Measurements from ENCODE around the gene DDB1. TPM values are rescaled to one million over a fixed set of nuclear protein-coding genes. Genes with fewer than 3 reads are reported as not detected.
A peak's percentile ranks its signal among the peaks of the same experiment; 100 is the strongest.

Gene DDB1
- total and polyA plus RNA-seq, 2 of the 13 experiments (the other 11 are each of a cell fraction or from before 2014, with no cell fraction given): 217 to 266 TPM

DNA sequence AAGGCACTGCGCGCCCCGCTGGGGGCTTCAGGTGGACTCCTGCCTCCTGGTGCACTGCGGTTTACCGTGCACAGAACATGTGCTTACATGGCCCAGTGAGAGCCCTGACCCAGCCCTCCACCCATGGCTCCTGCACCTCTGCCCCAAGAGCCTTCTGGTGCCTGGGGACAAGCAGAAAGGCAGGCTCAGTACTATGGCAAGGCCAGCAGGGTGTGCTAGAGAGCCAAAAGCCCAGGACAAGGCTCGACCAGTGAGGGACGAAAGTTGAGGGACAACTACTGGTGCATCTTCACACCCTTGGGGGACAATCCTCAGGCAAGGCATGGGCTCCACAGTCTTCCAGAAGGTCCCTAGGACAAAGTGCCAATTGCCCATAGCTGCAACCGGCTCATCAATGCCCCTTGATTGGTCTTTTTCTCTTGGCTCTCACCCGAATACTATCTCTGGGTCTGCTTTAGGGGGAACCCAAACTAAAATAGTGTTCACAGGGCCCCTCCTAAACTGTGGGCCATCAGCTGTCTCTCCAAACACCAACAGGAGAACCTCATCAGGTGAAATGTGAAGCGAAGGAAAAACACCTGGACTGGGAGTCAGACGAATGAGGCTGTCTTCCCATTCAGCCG, 78.4 kb downstream of the DDB1 start (continued):
- TF ChIP-seq, protein P1, sequence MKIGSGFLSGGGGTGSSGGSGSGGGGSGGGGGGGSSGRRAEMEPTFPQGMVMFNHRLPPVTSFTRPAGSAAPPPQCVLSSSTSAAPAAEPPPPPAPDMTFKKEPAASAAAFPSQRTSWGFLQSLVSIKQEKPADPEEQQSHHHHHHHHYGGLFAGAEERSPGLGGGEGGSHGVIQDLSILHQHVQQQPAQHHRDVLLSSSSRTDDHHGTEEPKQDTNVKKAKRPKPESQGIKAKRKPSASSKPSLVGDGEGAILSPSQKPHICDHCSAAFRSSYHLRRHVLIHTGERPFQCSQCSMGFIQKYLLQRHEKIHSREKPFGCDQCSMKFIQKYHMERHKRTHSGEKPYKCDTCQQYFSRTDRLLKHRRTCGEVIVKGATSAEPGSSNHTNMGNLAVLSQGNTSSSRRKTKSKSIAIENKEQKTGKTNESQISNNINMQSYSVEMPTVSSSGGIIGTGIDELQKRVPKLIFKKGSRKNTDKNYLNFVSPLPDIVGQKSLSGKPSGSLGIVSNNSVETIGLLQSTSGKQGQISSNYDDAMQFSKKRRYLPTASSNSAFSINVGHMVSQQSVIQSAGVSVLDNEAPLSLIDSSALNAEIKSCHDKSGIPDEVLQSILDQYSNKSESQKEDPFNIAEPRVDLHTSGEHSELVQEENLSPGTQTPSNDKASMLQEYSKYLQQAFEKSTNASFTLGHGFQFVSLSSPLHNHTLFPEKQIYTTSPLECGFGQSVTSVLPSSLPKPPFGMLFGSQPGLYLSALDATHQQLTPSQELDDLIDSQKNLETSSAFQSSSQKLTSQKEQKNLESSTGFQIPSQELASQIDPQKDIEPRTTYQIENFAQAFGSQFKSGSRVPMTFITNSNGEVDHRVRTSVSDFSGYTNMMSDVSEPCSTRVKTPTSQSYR (CRISPR knock-in tag; IDR thresholded peaks at IDR 0.05; ENCODE audit: borderline replicate concordance): no peak
- TF ChIP-seq ZBTB7B (CRISPR knock-in tag; IDR thresholded peaks at IDR 0.05): no peak
- no peak for TF ChIP-seq HOXA3 (CRISPR knock-in tag; IDR thresholded peaks at IDR 0.05)
- TF ChIP-seq ZNF230 (CRISPR knock-in tag; IDR thresholded peaks at IDR 0.05): no peak
- no peak for TF ChIP-seq ZNF138 (CRISPR knock-in tag; IDR thresholded peaks at IDR 0.05; ENCODE audit: low read depth)
- no peak for TF ChIP-seq RFX5 (IDR thresholded peaks at IDR 0.05; ENCODE audit: low read depth, low read length)
- TF ChIP-seq TCF12 (IDR thresholded peaks at IDR 0.05): no peak
- TF ChIP-seq TCF12 (CRISPR knock-in tag; IDR thresholded peaks at IDR 0.05): no peak
- no peak for TF ChIP-seq JDP2 (CRISPR knock-in tag; IDR thresholded peaks at IDR 0.05; ENCODE audit: borderline replicate concordance)
- no peak for TF ChIP-seq SRSF4 (IDR thresholded peaks at IDR 0.05; ENCODE audit: low read depth, low read length, poor library complexity, severe bottlenecking)
- TF ChIP-seq AGO2 (optimal IDR thresholded peaks at IDR 0.05; ENCODE audit: low read depth, low read length): peak; percentile 69
- TF ChIP-seq RFXAP (CRISPR knock-in tag; IDR thresholded peaks at IDR 0.05; ENCODE audit: borderline replicate concordance): no peak
- TF ChIP-seq, protein P2, sequence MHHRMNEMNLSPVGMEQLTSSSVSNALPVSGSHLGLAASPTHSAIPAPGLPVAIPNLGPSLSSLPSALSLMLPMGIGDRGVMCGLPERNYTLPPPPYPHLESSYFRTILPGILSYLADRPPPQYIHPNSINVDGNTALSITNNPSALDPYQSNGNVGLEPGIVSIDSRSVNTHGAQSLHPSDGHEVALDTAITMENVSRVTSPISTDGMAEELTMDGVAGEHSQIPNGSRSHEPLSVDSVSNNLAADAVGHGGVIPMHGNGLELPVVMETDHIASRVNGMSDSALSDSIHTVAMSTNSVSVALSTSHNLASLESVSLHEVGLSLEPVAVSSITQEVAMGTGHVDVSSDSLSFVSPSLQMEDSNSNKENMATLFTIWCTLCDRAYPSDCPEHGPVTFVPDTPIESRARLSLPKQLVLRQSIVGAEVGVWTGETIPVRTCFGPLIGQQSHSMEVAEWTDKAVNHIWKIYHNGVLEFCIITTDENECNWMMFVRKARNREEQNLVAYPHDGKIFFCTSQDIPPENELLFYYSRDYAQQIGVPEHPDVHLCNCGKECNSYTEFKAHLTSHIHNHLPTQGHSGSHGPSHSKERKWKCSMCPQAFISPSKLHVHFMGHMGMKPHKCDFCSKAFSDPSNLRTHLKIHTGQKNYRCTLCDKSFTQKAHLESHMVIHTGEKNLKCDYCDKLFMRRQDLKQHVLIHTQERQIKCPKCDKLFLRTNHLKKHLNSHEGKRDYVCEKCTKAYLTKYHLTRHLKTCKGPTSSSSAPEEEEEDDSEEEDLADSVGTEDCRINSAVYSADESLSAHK (CRISPR knock-in tag; IDR thresholded peaks at IDR 0.05; ENCODE audit: borderline replicate concordance): no peak
- TF ChIP-seq, protein P3, sequence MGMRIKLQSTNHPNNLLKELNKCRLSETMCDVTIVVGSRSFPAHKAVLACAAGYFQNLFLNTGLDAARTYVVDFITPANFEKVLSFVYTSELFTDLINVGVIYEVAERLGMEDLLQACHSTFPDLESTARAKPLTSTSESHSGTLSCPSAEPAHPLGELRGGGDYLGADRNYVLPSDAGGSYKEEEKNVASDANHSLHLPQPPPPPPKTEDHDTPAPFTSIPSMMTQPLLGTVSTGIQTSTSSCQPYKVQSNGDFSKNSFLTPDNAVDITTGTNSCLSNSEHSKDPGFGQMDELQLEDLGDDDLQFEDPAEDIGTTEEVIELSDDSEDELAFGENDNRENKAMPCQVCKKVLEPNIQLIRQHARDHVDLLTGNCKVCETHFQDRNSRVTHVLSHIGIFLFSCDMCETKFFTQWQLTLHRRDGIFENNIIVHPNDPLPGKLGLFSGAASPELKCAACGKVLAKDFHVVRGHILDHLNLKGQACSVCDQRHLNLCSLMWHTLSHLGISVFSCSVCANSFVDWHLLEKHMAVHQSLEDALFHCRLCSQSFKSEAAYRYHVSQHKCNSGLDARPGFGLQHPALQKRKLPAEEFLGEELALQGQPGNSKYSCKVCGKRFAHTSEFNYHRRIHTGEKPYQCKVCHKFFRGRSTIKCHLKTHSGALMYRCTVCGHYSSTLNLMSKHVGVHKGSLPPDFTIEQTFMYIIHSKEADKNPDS (CRISPR knock-in tag; IDR thresholded peaks at IDR 0.05): no peak
- TF ChIP-seq, protein P4, sequence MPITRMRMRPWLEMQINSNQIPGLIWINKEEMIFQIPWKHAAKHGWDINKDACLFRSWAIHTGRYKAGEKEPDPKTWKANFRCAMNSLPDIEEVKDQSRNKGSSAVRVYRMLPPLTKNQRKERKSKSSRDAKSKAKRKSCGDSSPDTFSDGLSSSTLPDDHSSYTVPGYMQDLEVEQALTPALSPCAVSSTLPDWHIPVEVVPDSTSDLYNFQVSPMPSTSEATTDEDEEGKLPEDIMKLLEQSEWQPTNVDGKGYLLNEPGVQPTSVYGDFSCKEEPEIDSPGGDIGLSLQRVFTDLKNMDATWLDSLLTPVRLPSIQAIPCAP (CRISPR knock-in tag; IDR thresholded peaks at IDR 0.05; ENCODE audit: low read depth): no peak
- TF ChIP-seq CENPT (CRISPR knock-in tag; IDR thresholded peaks at IDR 0.05; ENCODE audit: low read depth): no peak
- TF ChIP-seq NFKB2 (CRISPR knock-in tag; IDR thresholded peaks at IDR 0.05; ENCODE audit: borderline replicate concordance): no peak; the same call in 1 of the 2 replicates
- TF ChIP-seq ZMYM4 (CRISPR knock-in tag; IDR thresholded peaks at IDR 0.05): 0 out of 2 replicates have a peak, but pooled peaks have one; percentile 29
- TF ChIP-seq SPEN (CRISPR knock-in tag; IDR thresholded peaks at IDR 0.05; ENCODE audit: low read depth): no peak
- TF ChIP-seq, protein P5, sequence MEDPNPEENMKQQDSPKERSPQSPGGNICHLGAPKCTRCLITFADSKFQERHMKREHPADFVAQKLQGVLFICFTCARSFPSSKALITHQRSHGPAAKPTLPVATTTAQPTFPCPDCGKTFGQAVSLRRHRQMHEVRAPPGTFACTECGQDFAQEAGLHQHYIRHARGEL (CRISPR knock-in tag; IDR thresholded peaks at IDR 0.05): no peak
